Hepatocyte (in vitro differentiated cells): ENCODE results near the gene ITGA11. TPM values are rescaled to one million over a fixed set of nuclear protein-coding genes. Genes with fewer than 3 reads are reported as not detected.

Source experiments
- DNase-seq: peaks from one replicate; pipeline ENCODE4 v3.0.0-alpha.2; 2016; ENCODE audit warnings: low spot score
- H2AFZ ChIP-seq: fragments of 200-600 bp; sonication (generic); 2 replicates; pipeline ENCODE4 v1.6.0; 2016; ENCODE audit warnings: antibody characterized with exemption, mild to moderate bottlenecking
- H3K27ac ChIP-seq: fragments of 200-600 bp; sonication (generic); 2 replicates; pipeline ENCODE4 v1.5.1; 2016; ENCODE audit warnings: mild to moderate bottlenecking
- H3K27me3 ChIP-seq: fragments of 200-600 bp; sonication (generic); 2 replicates; pipeline ENCODE4 v1.6.1; 2016
- H3K36me3 ChIP-seq: fragments of 200-600 bp; sonication (generic); replicated peaks from 2 replicates; pipeline ENCODE4 v1.5.1; 2016; ENCODE audit warnings: low read depth; ENCODE audit not compliant: insufficient read depth
- H3K4me1 ChIP-seq: fragments of 200-600 bp; sonication (generic); 2 replicates; pipeline ENCODE4 v1.5.1; 2016; ENCODE audit warnings: mild to moderate bottlenecking, moderate library complexity; ENCODE audit not compliant: insufficient read depth
- H3K4me2 ChIP-seq: fragments of 200-600 bp; sonication (generic); 2 replicates; pipeline ENCODE4 v1.6.0; 2016
- H3K4me3 ChIP-seq: fragments of 200-600 bp; sonication (generic); 2 replicates; pipeline ENCODE4 v1.5.1; 2016; ENCODE audit warnings: mild to moderate bottlenecking
- H3K79me2 ChIP-seq: fragments of 200-600 bp; sonication (generic); 2 replicates; pipeline ENCODE4 v1.6.0; 2017; ENCODE audit warnings: mild to moderate bottlenecking
- H3K9me2 ChIP-seq: fragments of 200-600 bp; sonication (generic); replicated peaks from 2 replicates; pipeline ENCODE4 v1.6.0; 2017; ENCODE audit warnings: mild to moderate bottlenecking; ENCODE audit not compliant: insufficient read depth
- H3K9me3 ChIP-seq: fragments of 200-600 bp; sonication (generic); 2 replicates; pipeline ENCODE4 v1.5.1; 2016; ENCODE audit warnings: low read depth, mild to moderate bottlenecking
- H4K20me1 ChIP-seq: fragments of 200-600 bp; sonication (generic); 2 replicates; pipeline ENCODE4 v1.6.0; 2016; ENCODE audit warnings: mild to moderate bottlenecking; ENCODE audit not compliant: insufficient read depth, poor library complexity, severe bottlenecking
- EZH2 ChIP-seq: fragments of 200-600 bp; sonication (generic); IDR thresholded peaks from 2 replicates; pipeline ENCODE4 v1.6.1; 2016; ENCODE audit warnings: antibody characterized with exemption, mild to moderate bottlenecking, borderline replicate concordance
- EZH2phosphoT487 ChIP-seq: fragments of 200-600 bp; sonication (generic); IDR thresholded peaks from one replicate; pipeline ENCODE4 v1.6.1; 2018; ENCODE audit warnings: antibody characterized with exemption, mild to moderate bottlenecking, low read depth, moderate library complexity; ENCODE audit not compliant: unreplicated experiment, severe bottlenecking
- WGBS: methylation state at CpG from one replicate; pipeline ENCODE4 v1.1.6; 2016; ENCODE audit warnings: low lambda C conversion rate; ENCODE audit errors: missing lambda C conversion rate; 5-methylcytosine and 5-hydroxymethylcytosine counted together
- polyA plus RNA-seq: library from polyadenylated mRNA; unstranded; fragments of >200 nt; fragmentation: Nextera tagmentation; extraction: Ambion mirVana; gene quantifications from 2 replicates; pipeline ENCODE4 v1.2.1, GENCODE V29; 2016
- total RNA-seq: library from RNA; depleted of rRNA; stranded (reverse); fragments of >200 nt; gene quantifications from 2 replicates; pipeline ENCODE4 v1.2.3, GENCODE V29; 2014
- TF ChIP-seq, protein P1 (sequence below): fragments of 200-600 bp; sonication (generic); IDR thresholded peaks from 2 replicates; pipeline ENCODE4 v1.5.1; 2016; ENCODE audit warnings: antibody characterized with exemption, mild to moderate bottlenecking; ENCODE audit not compliant: poor library complexity

ITGA11 gene
- total and polyA plus RNA-seq, 2 experiments from 2014 or later = 9.7 to 19.6 TPM

DNA sequence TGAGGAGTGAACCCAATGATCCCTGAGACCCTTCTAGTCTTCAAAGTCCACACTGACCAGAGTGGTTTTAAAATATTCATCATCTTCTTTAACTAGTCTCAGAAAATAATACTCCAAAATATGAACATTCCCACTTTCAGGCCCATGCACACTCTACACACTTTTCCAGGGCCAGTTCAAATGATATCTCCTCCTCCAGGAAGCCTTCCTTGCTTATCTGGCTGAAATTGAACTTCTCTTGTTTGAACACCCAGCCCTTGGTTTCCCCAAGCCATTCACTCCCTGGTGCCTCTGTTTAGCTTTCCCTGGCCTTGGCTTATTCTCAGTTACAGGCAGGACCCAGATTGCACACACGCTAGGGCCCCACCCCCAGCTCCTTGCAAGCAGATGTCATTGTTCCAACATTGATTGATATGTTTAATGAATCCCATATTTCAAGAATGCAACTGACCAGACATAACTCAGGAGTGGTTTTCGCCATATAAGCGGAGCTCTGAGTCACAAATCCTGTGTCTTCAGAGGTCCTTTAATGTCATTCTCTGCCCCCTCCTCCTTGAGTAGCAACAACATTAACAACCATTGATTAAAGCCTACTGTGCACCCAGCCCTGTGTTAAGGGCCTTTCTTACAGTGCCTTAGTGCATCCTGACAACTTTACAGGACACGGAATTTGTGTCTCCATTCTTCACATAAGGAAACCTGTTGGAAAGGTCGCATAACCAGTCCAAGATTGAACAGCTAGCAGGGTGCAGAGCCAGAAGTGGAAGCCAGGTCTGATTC lies 2.1 kb downstream of the ITGA11 start:
- Histone ChIP-seq H3K79me2 (no peaks in the 10 kb centered on the region), H3K36me3 (no peaks in the 10 kb centered on the region), H3K27me3 (peaks cover 46% of the 10 kb centered on the region), H3K4me2 (peak overlapping the region; percentile 99), H4K20me1 (no peaks in the 10 kb centered on the region), H2AFZ (no peak overlapping the region), H3K27ac (no peak overlapping the region), H3K9me3 (no peaks in the 10 kb centered on the region), H3K4me3 (no peak overlapping the region), H3K9me2 (no peaks in the 10 kb centered on the region), H3K4me1 (peaks cover 12% of the 10 kb centered on the region)
- WGBS = 83% methylated on average over 5 of the region's 5 CpGs
- TF ChIP-seq EZH2phosphoT487 (no peak), EZH2 (no peak)
- TF ChIP-seq, protein P1, sequence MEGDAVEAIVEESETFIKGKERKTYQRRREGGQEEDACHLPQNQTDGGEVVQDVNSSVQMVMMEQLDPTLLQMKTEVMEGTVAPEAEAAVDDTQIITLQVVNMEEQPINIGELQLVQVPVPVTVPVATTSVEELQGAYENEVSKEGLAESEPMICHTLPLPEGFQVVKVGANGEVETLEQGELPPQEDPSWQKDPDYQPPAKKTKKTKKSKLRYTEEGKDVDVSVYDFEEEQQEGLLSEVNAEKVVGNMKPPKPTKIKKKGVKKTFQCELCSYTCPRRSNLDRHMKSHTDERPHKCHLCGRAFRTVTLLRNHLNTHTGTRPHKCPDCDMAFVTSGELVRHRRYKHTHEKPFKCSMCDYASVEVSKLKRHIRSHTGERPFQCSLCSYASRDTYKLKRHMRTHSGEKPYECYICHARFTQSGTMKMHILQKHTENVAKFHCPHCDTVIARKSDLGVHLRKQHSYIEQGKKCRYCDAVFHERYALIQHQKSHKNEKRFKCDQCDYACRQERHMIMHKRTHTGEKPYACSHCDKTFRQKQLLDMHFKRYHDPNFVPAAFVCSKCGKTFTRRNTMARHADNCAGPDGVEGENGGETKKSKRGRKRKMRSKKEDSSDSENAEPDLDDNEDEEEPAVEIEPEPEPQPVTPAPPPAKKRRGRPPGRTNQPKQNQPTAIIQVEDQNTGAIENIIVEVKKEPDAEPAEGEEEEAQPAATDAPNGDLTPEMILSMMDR = no peak
- no peak for DNase-seq

DNA sequence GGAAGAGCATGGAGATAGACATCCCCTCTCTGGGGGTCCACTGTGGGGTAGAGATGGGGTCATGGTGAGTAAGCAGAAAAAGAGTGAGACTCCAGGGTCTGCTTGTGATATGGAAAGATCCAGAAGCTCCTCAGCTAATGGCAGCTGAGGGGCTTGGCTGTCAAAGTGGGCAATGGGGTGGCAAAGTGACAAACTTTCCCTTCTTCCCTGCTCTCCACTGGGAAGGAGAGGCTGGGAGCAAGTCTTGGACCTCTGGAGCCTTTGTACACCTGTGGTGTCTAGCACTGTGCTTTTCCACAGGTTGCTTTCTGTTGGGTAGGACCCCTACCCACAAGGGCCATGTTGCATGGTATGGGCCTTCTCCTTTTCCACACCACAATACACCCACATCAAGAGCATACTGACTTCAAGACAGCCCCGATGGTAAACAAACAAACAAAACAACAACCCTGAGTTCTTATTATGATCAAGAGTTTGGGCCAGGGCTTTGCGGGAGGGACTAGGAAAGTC lies 3.5 kb downstream of the ITGA11 start:
- WGBS = 95% methylated on average over 2 of the region's 2 CpGs

DNA sequence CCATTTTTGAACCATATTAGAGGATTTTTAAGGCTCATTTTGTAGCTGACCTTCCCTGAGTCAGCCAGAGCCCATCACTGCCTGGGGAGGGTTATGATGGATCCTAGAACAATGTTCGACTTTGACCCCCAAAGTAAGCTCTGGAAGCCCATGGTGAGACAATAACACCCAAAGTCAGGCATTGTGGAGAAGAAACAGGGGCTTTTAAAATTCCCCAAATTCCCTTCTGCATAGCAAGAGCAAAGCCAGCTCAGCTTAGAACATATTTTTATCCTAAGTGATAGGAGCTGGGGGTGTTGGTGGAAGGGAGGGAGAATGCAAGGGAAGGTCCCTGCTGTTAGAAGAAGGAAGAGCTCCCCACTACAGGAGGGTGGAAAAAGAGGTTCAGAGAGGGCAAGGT lies 4.0 kb downstream of the ITGA11 start:
- Histone ChIP-seq H3K79me2 (no peaks in the 10 kb centered on the region), H3K27me3 (peaks cover 31% of the 10 kb centered on the region), H3K9me3 (no peaks in the 10 kb centered on the region), H3K4me3 (no peak overlapping the region), H3K4me1 (peaks cover 12% of the 10 kb centered on the region), H3K9me2 (no peaks in the 10 kb centered on the region), H3K27ac (no peak overlapping the region), H4K20me1 (no peaks in the 10 kb centered on the region), H3K36me3 (no peaks in the 10 kb centered on the region), H3K4me2 (no peak overlapping the region), H2AFZ (no peak overlapping the region)
- TF ChIP-seq EZH2 = no peak
- TF ChIP-seq, protein P1 = no peak
- no peak for TF ChIP-seq EZH2phosphoT487
- WGBS = 85% methylated on average over 1 of the region's 1 CpG
- DNase-seq = no peak

More for the DNA sequence above, 3.5 kb downstream of the ITGA11 start:
- Histone ChIP-seq H3K4me1 (peaks cover 12% of the 10 kb centered on the region), H3K9me2 (no peaks in the 10 kb centered on the region), H3K36me3 (no peaks in the 10 kb centered on the region), H3K9me3 (no peaks in the 10 kb centered on the region), H3K27me3 (peaks cover 36% of the 10 kb centered on the region), H3K79me2 (no peaks in the 10 kb centered on the region), H3K4me2 (no peak overlapping the region), H2AFZ (no peak overlapping the region), H3K27ac (no peak overlapping the region), H4K20me1 (no peaks in the 10 kb centered on the region), H3K4me3 (no peak overlapping the region)
- no peak for TF ChIP-seq EZH2
- TF ChIP-seq EZH2phosphoT487 = no peak
- DNase-seq = no peak

DNA sequence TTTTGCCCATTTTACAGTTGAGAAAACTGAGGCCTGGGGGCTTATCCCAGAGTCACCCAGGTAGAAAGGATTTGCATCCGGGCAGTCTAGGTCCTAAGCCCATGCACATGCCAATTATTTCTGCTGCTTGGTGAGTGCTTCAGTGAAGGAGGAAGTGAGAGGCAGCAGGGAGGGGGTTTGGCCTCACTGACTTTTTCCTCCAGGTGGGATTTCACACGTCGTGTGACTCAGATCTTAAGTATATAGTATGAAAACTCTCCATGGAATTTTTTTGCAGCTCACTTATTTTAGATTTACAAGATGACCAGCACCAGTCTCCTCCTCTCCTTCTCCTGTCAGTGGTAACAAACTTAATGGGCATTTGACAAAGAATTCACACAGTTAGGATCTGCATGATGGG lies 4.6 kb downstream of the ITGA11 start:
- Histone ChIP-seq H4K20me1 (no peaks in the 10 kb centered on the region), H2AFZ (no peak overlapping the region), H3K79me2 (peaks cover 3% of the 10 kb centered on the region), H3K4me3 (no peak overlapping the region), H3K4me1 (peaks cover 12% of the 10 kb centered on the region), H3K27ac (no peak overlapping the region), H3K4me2 (no peak overlapping the region), H3K9me3 (no peaks in the 10 kb centered on the region), H3K9me2 (no peaks in the 10 kb centered on the region), H3K36me3 (no peaks in the 10 kb centered on the region), H3K27me3 (peaks cover 25% of the 10 kb centered on the region)
- no peak for DNase-seq
- WGBS = 71% methylated on average over 3 of the region's 3 CpGs
- TF ChIP-seq EZH2 (no peak), EZH2phosphoT487 (no peak)
- TF ChIP-seq, protein P1 = no peak
